ENCODE results near the gene GTF3C5. TPM values are rescaled to one million over a fixed set of nuclear protein-coding genes. Genes with fewer than 3 reads are reported as not detected.

GTF3C5 gene
- total RNA-seq, 1 donor from 2014 or later: 83.6 TPM

- Mint-ChIP-seq H3K4me3 (no peak overlapping the region), H3K36me3 (no peaks in the 10 kb centered on the region), H3K27me3 (peaks cover 32% of the 10 kb centered on the region), H3K27ac (no peak overlapping the region), H3K4me1 (ENCODE audit: unreplicated experiment) (peaks cover 6% of the 10 kb centered on the region), H3K9me3 (no peaks in the 10 kb centered on the region)
- DNase-seq (ENCODE audit: extremely low spot score, unreplicated experiment): no peak
- no peak for TF ChIP-seq CTCF (conservative IDR thresholded peaks at IDR 0.05)
These were observed 25.6 kb upstream of the GTF3C5 start for GRCh38 chr9:133004999-133005760.

GRCh38 chr9:133005957-133006356 is 24.8 kb upstream of the GTF3C5 start:
- H3K27me3 Mint-ChIP-seq: peaks cover 24% of the 10 kb centered on the region
- H3K36me3 Mint-ChIP-seq: no peaks in the 10 kb centered on the region
- peaks cover 6% of the 10 kb centered on the region for H3K4me1 Mint-ChIP-seq (ENCODE audit: unreplicated experiment)
- no peak overlapping the region for H3K27ac Mint-ChIP-seq
- TF ChIP-seq CTCF (conservative IDR thresholded peaks at IDR 0.05): no peak
- no peaks in the 10 kb centered on the region for H3K9me3 Mint-ChIP-seq
- no peak for DNase-seq (ENCODE audit: extremely low spot score, unreplicated experiment)
- no peak overlapping the region for H3K4me3 Mint-ChIP-seq

- no peak for DNase-seq (ENCODE audit: extremely low spot score, unreplicated experiment)
These were observed 24.0 kb upstream of the GTF3C5 start for GRCh38 chr9:133006731-133007352.

GRCh38 chr9:133008406-133008805 is 22.4 kb upstream of the GTF3C5 start:
- H3K4me3 Mint-ChIP-seq: no peak overlapping the region
- H3K27ac Mint-ChIP-seq: no peak overlapping the region
- H3K36me3 Mint-ChIP-seq: no peaks in the 10 kb centered on the region
- TF ChIP-seq CTCF (conservative IDR thresholded peaks at IDR 0.05): no peak
- peaks cover 6% of the 10 kb centered on the region for H3K4me1 Mint-ChIP-seq (ENCODE audit: unreplicated experiment)
- peaks cover 17% of the 10 kb centered on the region for H3K27me3 Mint-ChIP-seq
- no peaks in the 10 kb centered on the region for H3K9me3 Mint-ChIP-seq
- DNase-seq (ENCODE audit: extremely low spot score, unreplicated experiment): no peak

More at GRCh38 chr9:133006731-133007352, 24.0 kb upstream of the GTF3C5 start:
- no peaks in the 10 kb centered on the region for H3K36me3 Mint-ChIP-seq
- H3K9me3 Mint-ChIP-seq: no peaks in the 10 kb centered on the region
- H3K4me3 Mint-ChIP-seq: no peak overlapping the region
- H3K4me1 Mint-ChIP-seq (ENCODE audit: unreplicated experiment): peaks cover 6% of the 10 kb centered on the region
- H3K27ac Mint-ChIP-seq: no peak overlapping the region
- H3K27me3 Mint-ChIP-seq: peaks cover 27% of the 10 kb centered on the region
- TF ChIP-seq CTCF (conservative IDR thresholded peaks at IDR 0.05): no peak

- no peak for TF ChIP-seq CTCF (conservative IDR thresholded peaks at IDR 0.05)
- H3K4me1 Mint-ChIP-seq (ENCODE audit: unreplicated experiment): peaks cover 5% of the 10 kb centered on the region
- peaks cover 21% of the 10 kb centered on the region for H3K27me3 Mint-ChIP-seq
- DNase-seq (ENCODE audit: extremely low spot score, unreplicated experiment): no peak
- H3K4me3 Mint-ChIP-seq: no peak overlapping the region
- H3K9me3 Mint-ChIP-seq: no peaks in the 10 kb centered on the region
- H3K36me3 Mint-ChIP-seq: no peaks in the 10 kb centered on the region
- no peak overlapping the region for H3K27ac Mint-ChIP-seq
These were observed 22.0 kb upstream of the GTF3C5 start for GRCh38 chr9:133008824-133009223.

Data from type B pancreatic cell (in vitro differentiated cells).